ENCODE measurements around the gene IGDCC3.

Gene IGDCC3

GRCh38 chr15:65396965-65397317 lies 19.1 kb upstream of the IGDCC3 start:
- no peak for TF ChIP-seq CTCF (IDR thresholded peaks at IDR 0.05; ENCODE audit: insufficient read depth, low read length)
- no peak for TF ChIP-seq POLR2AphosphoS5 (IDR thresholded peaks at IDR 0.05; ENCODE audit: low read depth)
- TF ChIP-seq REST (IDR thresholded peaks at IDR 0.05; ENCODE audit: insufficient replicate concordance, low read depth), result no peak
- TF ChIP-seq GABPA (IDR thresholded peaks at IDR 0.05; ENCODE audit: low read depth), result no peak
- TF ChIP-seq SPI1 (IDR thresholded peaks at IDR 0.05; ENCODE audit: borderline replicate concordance, low read depth), result no peak
- Histone ChIP-seq H3K27me3 (ENCODE audit: insufficient read depth, poor library complexity, severe bottlenecking) (peaks cover 48% of the 10 kb centered on the region), H3K4me3 (replicated peaks; ENCODE audit: insufficient read depth, low read length) (no peak overlapping the region), H3K27ac (replicated peaks) (no peak overlapping the region)
- DNase-seq (ENCODE audit: low read depth in 1 of 2, low spot score in 1 of 2), result no peak

DNA sequence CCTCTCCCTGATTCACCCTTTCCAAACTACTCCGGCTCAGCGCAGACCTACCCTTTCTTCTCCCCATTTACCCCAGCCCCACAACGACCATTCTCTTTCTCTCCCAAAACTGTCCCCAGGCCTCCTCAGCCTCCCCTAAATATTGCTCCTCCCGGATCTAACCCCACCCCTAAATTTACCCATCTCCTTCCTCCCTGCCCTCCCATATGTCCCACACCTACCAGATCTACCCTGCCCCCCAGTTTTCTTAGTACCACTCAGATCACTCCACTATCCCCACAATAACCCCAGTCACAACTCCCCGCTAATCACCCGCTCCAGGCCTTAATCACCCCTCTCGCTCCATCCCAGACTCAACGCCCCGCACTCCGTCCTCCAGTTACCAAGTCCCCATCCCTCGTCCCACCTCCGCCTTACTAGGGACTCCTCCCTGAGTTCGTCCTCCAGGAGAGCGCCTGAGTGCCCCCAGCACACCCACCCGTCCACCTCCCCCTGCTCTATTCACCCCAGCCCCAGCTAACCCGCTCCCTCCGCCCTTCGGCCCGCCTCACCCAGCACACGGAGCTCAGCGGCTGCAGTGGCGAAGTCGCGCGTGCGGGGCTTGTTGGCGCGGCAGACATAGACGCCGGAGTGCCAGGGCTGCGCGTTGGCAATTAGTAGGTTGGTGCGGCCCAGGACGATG lies 18.6 kb upstream of the IGDCC3 start:
- no peak overlapping the region for H3K4me3 ChIP-seq (replicated peaks; ENCODE audit: insufficient read depth, low read length)
- no peak overlapping the region for H3K27ac ChIP-seq (replicated peaks)
- TF ChIP-seq REST (IDR thresholded peaks at IDR 0.05; ENCODE audit: insufficient replicate concordance, low read depth), result no peak
- TF ChIP-seq POLR2AphosphoS5 (IDR thresholded peaks at IDR 0.05; ENCODE audit: low read depth), result no peak
- TF ChIP-seq CTCF (IDR thresholded peaks at IDR 0.05; ENCODE audit: insufficient read depth, low read length), result no peak
- no peak for TF ChIP-seq SPI1 (IDR thresholded peaks at IDR 0.05; ENCODE audit: borderline replicate concordance, low read depth)
- TF ChIP-seq GABPA (IDR thresholded peaks at IDR 0.05; ENCODE audit: low read depth), result no peak
- H3K27me3 ChIP-seq (ENCODE audit: insufficient read depth, poor library complexity, severe bottlenecking), result peaks cover 48% of the 10 kb centered on the region
- no peak for DNase-seq (ENCODE audit: low read depth in 1 of 2, low spot score in 1 of 2)

DNA sequence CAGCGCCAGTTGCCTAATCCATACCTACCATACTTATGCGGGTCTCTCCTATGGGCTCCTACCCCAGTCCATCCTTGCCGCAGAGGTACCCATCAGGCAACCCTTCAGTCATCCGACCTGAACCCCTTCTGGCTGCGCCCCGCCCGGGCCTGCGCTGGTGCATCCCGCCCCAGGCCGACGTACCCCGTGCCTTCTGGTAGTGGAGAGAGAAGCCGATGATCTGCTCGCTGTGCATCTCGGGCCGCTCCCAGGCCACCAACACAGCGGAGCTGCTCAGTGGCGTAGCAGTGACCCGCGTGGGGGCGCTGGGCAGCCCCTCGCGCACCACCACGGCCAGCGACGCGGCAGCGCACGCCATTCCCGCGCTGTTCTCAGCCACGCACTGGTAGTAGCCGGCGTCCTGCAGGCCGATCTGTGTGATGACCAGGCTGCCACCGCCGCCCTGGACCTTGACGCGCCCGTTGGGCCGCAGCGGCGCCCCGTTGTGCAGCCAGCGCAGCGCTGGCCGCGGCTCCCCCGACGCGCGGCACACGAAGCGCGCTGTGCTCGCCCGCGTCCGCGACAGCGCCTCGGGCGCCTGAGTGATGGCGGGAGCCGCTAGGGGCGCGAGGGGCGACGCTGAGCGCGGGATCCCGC lies 17.9 kb upstream of the IGDCC3 start:
- Histone ChIP-seq H3K27me3 (ENCODE audit: insufficient read depth, poor library complexity, severe bottlenecking) (peaks cover 52% of the 10 kb centered on the region), H3K27ac (replicated peaks) (no peak overlapping the region), H3K4me3 (replicated peaks; ENCODE audit: insufficient read depth, low read length) (no peak overlapping the region)
- no peak for DNase-seq (ENCODE audit: low read depth in 1 of 2, low spot score in 1 of 2)
- TF ChIP-seq GABPA (IDR thresholded peaks at IDR 0.05; ENCODE audit: low read depth) (no peak), SPI1 (IDR thresholded peaks at IDR 0.05; ENCODE audit: borderline replicate concordance, low read depth) (no peak), CTCF (IDR thresholded peaks at IDR 0.05; ENCODE audit: insufficient read depth, low read length) (no peak), REST (IDR thresholded peaks at IDR 0.05; ENCODE audit: insufficient replicate concordance, low read depth) (no peak), POLR2AphosphoS5 (IDR thresholded peaks at IDR 0.05; ENCODE audit: low read depth) (no peak)
